ENCODE measurements around the gene AQP10. TPM values are rescaled to one million over a fixed set of nuclear protein-coding genes. Genes with fewer than 3 reads are reported as not detected.
"Not testable (repeated sequence)": the region's sequence is repeated elsewhere in the genome, so short reads cannot be mapped to it uniquely, and the experiment has no call there.

The AQP10 gene
- total RNA-seq, 2 experiments from 2014 or later = not detected

GRCh38 chr1:154307670-154308270, 13.1 kb upstream of the AQP10 start:
- Mint-ChIP-seq H3K4me1 (peaks cover 18% of the 10 kb centered on the region), H3K27ac (peak overlapping the region; percentile 52)
- H3K36me3 Mint-ChIP-seq; H3K4me3 Mint-ChIP-seq; H3K27me3 Mint-ChIP-seq; H3K9me3 Mint-ChIP-seq (ENCODE audit: low read depth): not testable (repeated sequence)
- ATAC-seq (peak; percentile 33), DNase-seq (peak; percentile 45)
- CTCF ChIA-PET = interaction anchor here (2.3 kb wide), 1 partner anchor 17 kb away, joined by 8 read pairs; the partner anchor contains the start of gene ATP8B2

- not testable (repeated sequence) for H3K4me3 Mint-ChIP-seq; DNase-seq; H3K9me3 Mint-ChIP-seq (ENCODE audit: low read depth); ATAC-seq; H3K27ac Mint-ChIP-seq; H3K27me3 Mint-ChIP-seq; H3K36me3 Mint-ChIP-seq
- CTCF ChIA-PET = interaction anchor here (0.6 to 2.3 kb wide), 3 partner anchors 16 to 64 kb away, joined by 3 to 8 read pairs (median 4); partner anchors contain the start of gene ATP8B2
- H3K4me1 Mint-ChIP-seq = peaks cover 18% of the 10 kb centered on the region
These were observed 11.8 kb upstream of the AQP10 start for GRCh38 chr1:154309136-154309535.

GRCh38 chr1:154312229-154313065, 8.4 kb upstream of the AQP10 start:
- not testable (repeated sequence) for H3K27me3 Mint-ChIP-seq; H3K4me3 Mint-ChIP-seq; DNase-seq; H3K9me3 Mint-ChIP-seq (ENCODE audit: low read depth); H3K36me3 Mint-ChIP-seq; ATAC-seq; H3K27ac Mint-ChIP-seq
- peaks cover 10% of the 10 kb centered on the region for H3K4me1 Mint-ChIP-seq
- CTCF ChIA-PET = interaction anchor here (0.6 to 1.1 kb wide), 3 partner anchors 10 to 23 kb away, joined by 4 to 5 read pairs (median 4); no protein-coding TSS in a partner anchor

GRCh38 chr1:154313066-154313356, 7.9 kb upstream of the AQP10 start:
- no peak for DNase-seq
- H3K36me3 Mint-ChIP-seq = peaks cover 5% of the 10 kb centered on the region
- peaks cover 4% of the 10 kb centered on the region for H3K4me1 Mint-ChIP-seq
- H3K9me3 Mint-ChIP-seq (ENCODE audit: low read depth) = peaks cover 9% of the 10 kb centered on the region
- CTCF ChIA-PET = no interaction called here
- peaks cover 7% of the 10 kb centered on the region for H3K27me3 Mint-ChIP-seq
- H3K4me3 Mint-ChIP-seq = no peak overlapping the region
- H3K27ac Mint-ChIP-seq = no peak overlapping the region
- ATAC-seq = no peak

- H3K27me3 Mint-ChIP-seq, DNase-seq, ATAC-seq, H3K36me3 Mint-ChIP-seq, H3K4me3 Mint-ChIP-seq, H3K27ac Mint-ChIP-seq, H3K4me1 Mint-ChIP-seq: not testable (repeated sequence)
- CTCF ChIA-PET = interaction anchor here (1.6 to 1.7 kb wide), 2 partner anchors 10 to 21 kb away, joined by 5 read pairs; no protein-coding TSS in a partner anchor
- peaks cover 13% of the 10 kb centered on the region for H3K9me3 Mint-ChIP-seq (ENCODE audit: low read depth)
These were observed 6.7 kb upstream of the AQP10 start for GRCh38 chr1:154314226-154314625.

GRCh38 chr1:154316704-154317103, 4.2 kb upstream of the AQP10 start:
- no peaks in the 10 kb centered on the region for H3K4me1 Mint-ChIP-seq
- CTCF ChIA-PET = interaction anchor here (1.1 kb wide), 1 partner anchor 18 kb away, joined by 3 read pairs; no protein-coding TSS in a partner anchor
- ATAC-seq = no peak

GRCh38 chr1:154318386-154318785, 2.5 kb upstream of the AQP10 start:
- H3K36me3 Mint-ChIP-seq = peaks cover 6% of the 10 kb centered on the region
- H3K4me3 Mint-ChIP-seq = no peak overlapping the region
- no peak overlapping the region for H3K27ac Mint-ChIP-seq
- no peaks in the 10 kb centered on the region for H3K4me1 Mint-ChIP-seq
- CTCF ChIA-PET = interaction anchor here (1.0 kb wide), 1 partner anchor 16 kb away, joined by 3 read pairs; no protein-coding TSS in a partner anchor
- DNase-seq (no peak), ATAC-seq (no peak)
- peaks cover 13% of the 10 kb centered on the region for H3K9me3 Mint-ChIP-seq (ENCODE audit: low read depth)
- H3K27me3 Mint-ChIP-seq = peaks cover 27% of the 10 kb centered on the region

More at GRCh38 chr1:154316704-154317103, 4.2 kb upstream of the AQP10 start:
- Mint-ChIP-seq H3K27me3 (peaks cover 14% of the 10 kb centered on the region), H3K27ac (no peak overlapping the region), H3K4me3 (no peak overlapping the region), H3K9me3 (ENCODE audit: low read depth) (peaks cover 13% of the 10 kb centered on the region), H3K36me3 (peaks cover 6% of the 10 kb centered on the region)
- no peak for DNase-seq

- H3K4me3 Mint-ChIP-seq, DNase-seq, ATAC-seq, H3K36me3 Mint-ChIP-seq, H3K27ac Mint-ChIP-seq: not testable (repeated sequence)
- Mint-ChIP-seq H3K9me3 (ENCODE audit: low read depth) (peaks cover 11% of the 10 kb centered on the region), H3K27me3 (peaks cover 27% of the 10 kb centered on the region), H3K4me1 (peaks cover 11% of the 10 kb centered on the region)
- CTCF ChIA-PET = interaction anchor here (8.4 kb wide), 1 partner anchor 15 kb away, joined by 134 read pairs; no protein-coding TSS in a partner anchor
These were observed 679 bp downstream of the AQP10 start for GRCh38 chr1:154321609-154321934.

GRCh38 chr1:154323493-154323892, 2.6 kb downstream of the AQP10 start:
- peaks cover 29% of the 10 kb centered on the region for H3K4me1 Mint-ChIP-seq
- no peak overlapping the region for H3K27ac Mint-ChIP-seq
- DNase-seq = no peak
- no peak for ATAC-seq
- no peaks in the 10 kb centered on the region for H3K9me3 Mint-ChIP-seq (ENCODE audit: low read depth)
- H3K27me3 Mint-ChIP-seq = peaks cover 19% of the 10 kb centered on the region
- no peaks in the 10 kb centered on the region for H3K36me3 Mint-ChIP-seq
- CTCF ChIA-PET = interaction anchor here (0.9 to 15.3 kb wide), 6 partner anchors 13 to 103 kb away, joined by 3 to 292 read pairs (median 6); partner anchors contain the start of gene UBAP2L
- no peak overlapping the region for H3K4me3 Mint-ChIP-seq

- Mint-ChIP-seq H3K27ac (no peak overlapping the region), H3K9me3 (ENCODE audit: low read depth) (no peaks in the 10 kb centered on the region), H3K27me3 (peaks cover 19% of the 10 kb centered on the region), H3K4me1 (peaks cover 32% of the 10 kb centered on the region), H3K4me3 (peak overlapping the region; percentile 90), H3K36me3 (no peaks in the 10 kb centered on the region)
- DNase-seq = no peak
- CTCF ChIA-PET = interaction anchor here (0.7 to 15.3 kb wide), 12 partner anchors 9 to 142 kb away, joined by 3 to 292 read pairs (median 6); partner anchors contain the start of gene UBAP2L
- no peak for ATAC-seq
These were observed 3.3 kb downstream of the AQP10 start for GRCh38 chr1:154324241-154324640.

- H3K36me3 Mint-ChIP-seq = peaks cover 2% of the 10 kb centered on the region
- H3K9me3 Mint-ChIP-seq (ENCODE audit: low read depth) = no peaks in the 10 kb centered on the region
These were observed 4.0 kb downstream of the AQP10 start, which contains the start of gene ATP8B2 for GRCh38 chr1:154324669-154325582. TSS of gene ATP8B2 (plus strand) at chr1:154325525. CDS start at chr1:154328142, 2,617 bp downstream.

More at GRCh38 chr1:154324669-154325582, 4.0 kb downstream of the AQP10 start, which contains the start of gene ATP8B2:
- CTCF ChIA-PET = interaction anchor here (0.9 to 15.3 kb wide), 13 partner anchors 8 to 143 kb away, joined by 3 to 292 read pairs (median 7); partner anchors contain the start of genes HAX1 and UBAP2L
- peaks cover 39% of the 10 kb centered on the region for H3K4me1 Mint-ChIP-seq
- peak within 1 kb of the TSS; percentile 90 for H3K27ac Mint-ChIP-seq
- DNase-seq (peak; percentile 88), ATAC-seq (peak; percentile 56)
- H3K4me3 Mint-ChIP-seq = peak within 1 kb of the TSS; percentile 90
- H3K27me3 Mint-ChIP-seq = peaks cover 17% of the 10 kb centered on the region
